Brain microvascular endothelial cell (primary cell): Measurements from ENCODE around the gene UNC13C.

Experiments
- DNase-seq: peaks from one replicate; pipeline ENCODE4 v3.0.0-alpha.2; 2020
- H3K27ac ChIP-seq: fragments of 250-450 bp; sonication (Bioruptor Pico); 2 replicates; pipeline ENCODE4 v1.5.1; 2020; ENCODE audit warnings: mild to moderate bottlenecking, moderate library complexity
- H3K27me3 ChIP-seq: fragments of 250-450 bp; sonication (Bioruptor Pico); replicated peaks from 2 replicates; pipeline ENCODE4 v1.5.1; 2020; ENCODE audit warnings: mild to moderate bottlenecking
- H3K36me3 ChIP-seq: fragments of 250-450 bp; sonication (Bioruptor Pico); replicated peaks from 2 replicates; pipeline ENCODE4 v1.5.1; 2020; ENCODE audit warnings: mild to moderate bottlenecking
- H3K4me3 ChIP-seq: 2 replicates; pipeline ENCODE4 v1.5.1; 2011; ENCODE audit warnings: low read depth, mild to moderate bottlenecking, control low read depth, low read length, moderate library complexity
- in situ Hi-C: cut with HindIII; loops from 2 replicates; pipeline ENCODE4 v1.10.0; 2017; ENCODE audit warnings: low sequenced_read_pairs, low pct_ligation_motif_present
- TF ChIP-seq, protein P1 (sequence below): IDR thresholded peaks from 2 replicates; pipeline ENCODE4 v1.5.1; 2011; ENCODE audit warnings: low read depth, mild to moderate bottlenecking, moderate library complexity, low read length, control low read depth, inconsistent platforms; ENCODE audit errors: missing control alignments

The UNC13C gene

GRCh38 chr15:54307926-54308325 lies 329.7 kb downstream of the UNC13C start:
- Histone ChIP-seq H3K36me3 (no peaks in the 10 kb centered on the region), H3K27ac (no peak overlapping the region), H3K4me3 (no peak overlapping the region), H3K27me3 (no peaks in the 10 kb centered on the region)
- in situ Hi-C loops: no loop called here
- TF ChIP-seq, protein P1, sequence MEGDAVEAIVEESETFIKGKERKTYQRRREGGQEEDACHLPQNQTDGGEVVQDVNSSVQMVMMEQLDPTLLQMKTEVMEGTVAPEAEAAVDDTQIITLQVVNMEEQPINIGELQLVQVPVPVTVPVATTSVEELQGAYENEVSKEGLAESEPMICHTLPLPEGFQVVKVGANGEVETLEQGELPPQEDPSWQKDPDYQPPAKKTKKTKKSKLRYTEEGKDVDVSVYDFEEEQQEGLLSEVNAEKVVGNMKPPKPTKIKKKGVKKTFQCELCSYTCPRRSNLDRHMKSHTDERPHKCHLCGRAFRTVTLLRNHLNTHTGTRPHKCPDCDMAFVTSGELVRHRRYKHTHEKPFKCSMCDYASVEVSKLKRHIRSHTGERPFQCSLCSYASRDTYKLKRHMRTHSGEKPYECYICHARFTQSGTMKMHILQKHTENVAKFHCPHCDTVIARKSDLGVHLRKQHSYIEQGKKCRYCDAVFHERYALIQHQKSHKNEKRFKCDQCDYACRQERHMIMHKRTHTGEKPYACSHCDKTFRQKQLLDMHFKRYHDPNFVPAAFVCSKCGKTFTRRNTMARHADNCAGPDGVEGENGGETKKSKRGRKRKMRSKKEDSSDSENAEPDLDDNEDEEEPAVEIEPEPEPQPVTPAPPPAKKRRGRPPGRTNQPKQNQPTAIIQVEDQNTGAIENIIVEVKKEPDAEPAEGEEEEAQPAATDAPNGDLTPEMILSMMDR: no peak
- no peak for DNase-seq

DNA sequence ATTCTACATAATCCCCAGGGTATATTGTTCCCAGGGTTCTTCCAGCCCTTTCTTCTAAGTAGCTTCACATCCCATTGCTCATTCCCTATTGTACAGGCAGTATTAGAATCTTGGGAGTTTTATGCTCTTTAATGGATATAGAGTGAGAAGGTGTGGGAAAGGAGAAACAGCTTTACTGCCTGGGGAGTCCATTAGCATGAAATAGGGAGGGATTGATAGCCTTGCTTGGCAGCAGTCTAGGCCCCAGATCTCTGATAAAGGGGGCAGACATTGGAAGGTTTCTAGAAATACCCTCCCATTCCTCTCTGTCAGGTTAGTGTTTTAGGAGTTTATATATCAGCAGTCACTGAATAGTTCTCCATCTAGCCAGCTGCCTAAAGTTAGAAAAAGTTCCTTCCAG lies 334.3 kb downstream of the UNC13C start:
- TF ChIP-seq, protein P1: no peak
- DNase-seq: no peak
- no peaks in the 10 kb centered on the region for H3K36me3 ChIP-seq
- H3K4me3 ChIP-seq: no peak overlapping the region
- no peaks in the 10 kb centered on the region for H3K27me3 ChIP-seq
- in situ Hi-C loops: no loop called here
- no peak overlapping the region for H3K27ac ChIP-seq

GRCh38 chr15:54321426-54321825 lies 343.2 kb downstream of the UNC13C start:
- DNase-seq: no peak
- TF ChIP-seq, protein P1: no peak
- Histone ChIP-seq H3K4me3 (no peak overlapping the region), H3K27me3 (no peaks in the 10 kb centered on the region), H3K27ac (no peak overlapping the region), H3K36me3 (no peaks in the 10 kb centered on the region)
- in situ Hi-C loops: no loop called here

- Histone ChIP-seq H3K27ac (no peak overlapping the region), H3K27me3 (no peaks in the 10 kb centered on the region), H3K36me3 (no peaks in the 10 kb centered on the region), H3K4me3 (no peak overlapping the region)
- TF ChIP-seq, protein P1: no peak
- DNase-seq: no peak
- in situ Hi-C loops: no loop called here
These were observed 344.1 kb downstream of the UNC13C start for GRCh38 chr15:54322341-54322740.

- no peaks in the 10 kb centered on the region for H3K27me3 ChIP-seq
- in situ Hi-C loops: no loop called here
- no peak overlapping the region for H3K27ac ChIP-seq
- no peaks in the 10 kb centered on the region for H3K36me3 ChIP-seq
- DNase-seq: no peak
- TF ChIP-seq, protein P1: no peak
- no peak overlapping the region for H3K4me3 ChIP-seq
These were observed 367.1 kb downstream of the UNC13C start for GRCh38 chr15:54345301-54345700.

GRCh38 chr15:54345827-54346226 lies 367.6 kb downstream of the UNC13C start:
- no peak for DNase-seq
- no peak overlapping the region for H3K27ac ChIP-seq
- no peaks in the 10 kb centered on the region for H3K27me3 ChIP-seq
- in situ Hi-C loops: no loop called here
- TF ChIP-seq, protein P1: no peak
- no peak overlapping the region for H3K4me3 ChIP-seq
- no peaks in the 10 kb centered on the region for H3K36me3 ChIP-seq
